CD1c-positive myeloid dendritic cell (primary cell): ENCODE results near the gene TEAD2.
A peak's percentile ranks its signal among the peaks of the same experiment; 100 is the strongest.
"Not testable (repeated sequence)": the region's sequence is repeated elsewhere in the genome, so short reads cannot be mapped to it uniquely, and the experiment has no call there.

Experiments used
- DNase-seq: peaks from one replicate; pipeline ENCODE4 v3.0.0-alpha.2; 2016; ENCODE audit errors: extremely low spot score

TEAD2 gene

DNA sequence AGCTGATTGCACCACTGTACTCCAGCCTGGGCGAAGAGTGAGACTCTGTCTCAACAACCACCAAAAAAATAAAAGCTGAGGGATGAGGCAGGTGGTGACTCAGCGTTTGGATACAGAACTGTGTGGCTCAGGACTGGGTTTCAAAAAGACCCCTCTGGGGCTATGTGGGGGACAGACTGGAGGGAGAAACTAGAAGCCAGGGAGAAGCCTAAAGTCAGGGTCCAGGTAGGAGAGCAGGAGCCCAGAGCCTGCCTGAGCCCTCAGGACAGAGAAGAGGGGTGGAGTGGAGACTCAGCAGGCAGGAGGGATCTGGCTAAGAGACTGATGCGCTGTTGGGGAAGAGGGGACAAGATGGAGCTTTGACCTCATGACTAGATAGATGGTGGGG is 28.8 kb downstream of the TEAD2 start:
- no peak for DNase-seq

DNA sequence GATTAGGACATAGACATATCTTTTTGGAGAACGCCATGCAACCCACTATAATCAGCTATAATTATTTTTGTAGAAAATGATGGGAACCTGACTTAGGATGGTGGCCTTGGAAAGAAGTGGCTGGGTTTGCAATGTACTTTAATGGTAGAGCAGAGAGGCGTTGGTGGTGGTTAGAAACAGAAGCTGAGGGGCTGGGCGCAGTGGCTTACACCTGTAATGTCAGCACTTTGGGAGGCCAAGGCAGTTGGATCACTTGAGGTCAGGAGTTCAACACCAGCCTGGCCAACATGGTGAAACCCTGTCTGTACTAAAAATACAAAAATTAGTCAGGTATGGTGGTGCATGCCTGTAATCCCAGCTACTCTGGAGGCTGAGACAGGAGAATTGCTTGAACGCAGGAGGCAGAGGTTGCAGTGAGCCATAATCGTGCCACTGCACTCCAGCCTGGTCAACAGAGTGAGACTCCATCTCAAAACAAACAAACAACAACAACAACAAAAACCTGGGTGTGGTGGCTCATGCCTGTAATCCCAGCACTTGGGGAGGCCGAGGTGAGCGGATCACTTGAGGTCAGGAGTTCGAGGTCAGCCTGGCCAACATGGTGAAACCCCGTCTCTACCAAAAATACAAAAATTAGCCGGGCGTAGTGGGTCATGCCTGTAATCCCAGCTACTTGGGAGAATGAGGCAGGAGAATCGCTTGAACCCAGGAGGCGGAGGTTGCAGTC is 29.4 kb downstream of the TEAD2 start:
- not testable (repeated sequence) for DNase-seq

DNA sequence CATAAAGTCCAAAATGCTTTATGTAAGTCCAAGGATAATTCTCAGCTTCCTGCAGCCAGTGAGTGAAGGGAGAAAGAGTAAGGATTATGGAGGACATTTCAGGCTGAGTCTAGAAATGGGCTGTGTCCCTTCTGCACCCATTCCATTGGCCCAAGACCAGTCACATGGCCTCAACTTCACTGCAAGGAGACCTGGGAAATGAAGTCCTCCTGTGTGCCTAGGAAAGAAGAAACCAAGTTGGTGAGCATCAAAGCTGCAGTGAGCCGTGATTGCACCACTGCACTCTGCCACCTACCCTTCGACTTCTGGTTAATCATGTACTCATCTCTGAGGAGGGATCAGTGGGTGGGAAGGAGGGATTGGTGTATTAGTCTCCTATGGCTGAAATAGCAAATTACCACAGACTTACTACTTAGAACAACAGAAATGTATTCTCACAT is 30.6 kb downstream of the TEAD2 start:
- peak; percentile 86 for DNase-seq

DNA sequence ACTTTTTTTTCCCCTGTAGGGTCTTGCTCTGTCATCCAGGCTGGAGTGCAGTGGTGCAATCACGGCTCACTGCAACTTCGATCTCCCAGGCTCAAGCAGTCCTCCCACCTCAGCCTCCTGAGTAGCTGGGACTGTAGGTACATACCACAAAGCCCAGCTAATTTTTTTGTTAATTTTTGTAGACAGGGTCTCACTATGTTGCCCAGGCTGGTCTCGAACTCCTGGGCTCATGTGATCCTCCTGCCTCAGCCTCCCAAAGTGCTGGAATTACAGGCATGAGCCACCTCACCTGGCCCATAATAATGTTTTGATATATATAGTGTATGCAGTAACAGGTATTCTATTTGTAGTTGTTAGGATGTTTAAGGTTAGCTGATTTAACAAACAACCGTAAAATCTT is 31.0 kb downstream of the TEAD2 start:
- not testable (repeated sequence) for DNase-seq

DNA sequence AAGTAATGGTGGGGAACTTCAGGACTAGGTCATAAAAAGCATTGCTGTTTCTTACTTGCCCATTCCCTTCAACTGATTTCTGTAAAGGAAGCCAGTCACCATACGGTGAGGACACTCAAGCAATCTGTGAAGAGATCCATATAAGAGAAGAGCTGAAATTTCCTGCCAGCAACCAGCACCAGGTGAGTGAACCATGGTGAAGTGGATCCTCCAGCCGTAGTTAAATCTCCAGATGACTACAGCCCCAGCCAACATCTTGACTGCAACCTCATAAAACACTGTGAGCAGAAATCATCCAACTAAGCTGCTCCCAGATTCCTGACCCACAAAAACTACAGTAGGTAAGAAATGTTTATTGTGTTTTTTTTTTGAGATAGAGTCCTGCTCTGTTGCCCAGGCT is 33.5 kb downstream of the TEAD2 start:
- no peak for DNase-seq

DNA sequence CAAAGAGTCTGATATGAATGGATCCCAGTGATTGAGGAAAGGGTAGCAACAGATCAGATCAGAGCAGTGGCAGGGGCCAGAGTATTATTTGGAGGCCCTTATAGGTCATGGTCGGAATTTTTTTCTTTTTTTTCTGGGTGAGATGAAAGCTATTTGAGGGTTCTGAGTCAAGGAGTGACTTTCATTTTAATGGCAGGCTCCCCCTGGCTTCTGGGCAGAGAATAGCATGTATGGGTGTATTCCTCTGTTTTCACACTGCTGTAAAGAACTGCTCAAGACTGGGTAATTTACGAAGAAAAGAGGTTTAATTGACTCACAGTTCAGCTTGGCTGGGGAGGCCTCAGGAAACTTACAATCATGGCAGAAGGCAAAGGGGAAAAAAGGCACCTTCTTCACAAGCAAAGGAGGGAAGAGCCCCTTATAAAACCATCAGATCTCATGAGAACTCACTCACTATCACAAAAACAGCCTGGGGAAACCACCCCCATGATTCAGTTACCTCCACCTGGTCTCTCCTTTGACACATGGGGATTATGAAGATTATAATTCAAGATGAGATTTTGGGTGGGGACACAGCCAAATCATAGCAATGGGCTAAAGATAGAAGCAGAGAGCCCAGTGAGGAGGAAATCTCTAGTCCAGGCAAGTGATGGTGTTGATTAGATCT is 34.2 kb downstream of the TEAD2 start:
- DNase-seq = peak; percentile 64

DNA sequence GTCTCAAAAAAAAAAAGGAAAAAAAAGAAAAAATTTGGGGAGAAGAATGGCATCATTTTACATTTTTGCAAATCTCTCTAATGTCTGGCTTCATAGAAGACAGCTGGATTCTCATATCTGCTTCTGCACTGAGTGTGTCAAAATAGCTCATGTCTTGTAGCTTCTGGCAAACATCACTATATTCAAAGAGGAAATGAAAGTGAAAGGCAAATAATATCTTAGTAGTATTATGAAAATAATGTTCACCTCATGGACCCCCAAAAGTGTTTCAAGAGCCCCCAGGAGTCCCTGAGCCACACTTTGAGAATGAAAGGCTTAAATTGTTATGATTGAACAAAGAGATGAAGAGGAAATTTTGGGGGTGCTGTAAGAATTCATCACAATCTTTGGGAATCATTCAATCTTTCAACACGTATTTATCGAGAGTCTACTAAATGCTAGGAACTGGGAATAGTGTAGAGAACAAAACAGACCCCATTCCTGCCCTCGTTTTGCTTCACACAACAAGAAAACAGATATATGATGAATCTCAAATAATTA is 36.0 kb downstream of the TEAD2 start:
- peak; percentile 7 for DNase-seq

DNA sequence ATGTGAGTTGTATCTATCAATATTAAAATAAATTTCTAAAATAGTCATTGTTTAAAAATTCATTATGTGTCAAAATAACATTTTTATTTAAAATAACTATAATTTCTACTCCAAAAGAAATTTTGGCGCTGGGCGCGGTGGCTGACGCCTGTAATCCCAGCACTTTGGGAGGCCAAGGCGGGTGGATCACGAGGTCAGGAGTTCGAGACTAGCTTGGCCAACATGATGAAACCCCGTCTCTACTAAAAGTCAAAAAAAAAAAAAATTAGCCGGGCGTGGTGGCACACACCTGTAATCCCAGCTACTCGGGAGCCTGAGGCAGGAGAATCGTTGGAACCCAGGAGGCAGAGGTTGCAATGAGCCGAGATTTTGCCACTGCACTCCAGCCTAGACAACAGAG is 36.5 kb downstream of the TEAD2 start:
- not testable (repeated sequence) for DNase-seq

DNA sequence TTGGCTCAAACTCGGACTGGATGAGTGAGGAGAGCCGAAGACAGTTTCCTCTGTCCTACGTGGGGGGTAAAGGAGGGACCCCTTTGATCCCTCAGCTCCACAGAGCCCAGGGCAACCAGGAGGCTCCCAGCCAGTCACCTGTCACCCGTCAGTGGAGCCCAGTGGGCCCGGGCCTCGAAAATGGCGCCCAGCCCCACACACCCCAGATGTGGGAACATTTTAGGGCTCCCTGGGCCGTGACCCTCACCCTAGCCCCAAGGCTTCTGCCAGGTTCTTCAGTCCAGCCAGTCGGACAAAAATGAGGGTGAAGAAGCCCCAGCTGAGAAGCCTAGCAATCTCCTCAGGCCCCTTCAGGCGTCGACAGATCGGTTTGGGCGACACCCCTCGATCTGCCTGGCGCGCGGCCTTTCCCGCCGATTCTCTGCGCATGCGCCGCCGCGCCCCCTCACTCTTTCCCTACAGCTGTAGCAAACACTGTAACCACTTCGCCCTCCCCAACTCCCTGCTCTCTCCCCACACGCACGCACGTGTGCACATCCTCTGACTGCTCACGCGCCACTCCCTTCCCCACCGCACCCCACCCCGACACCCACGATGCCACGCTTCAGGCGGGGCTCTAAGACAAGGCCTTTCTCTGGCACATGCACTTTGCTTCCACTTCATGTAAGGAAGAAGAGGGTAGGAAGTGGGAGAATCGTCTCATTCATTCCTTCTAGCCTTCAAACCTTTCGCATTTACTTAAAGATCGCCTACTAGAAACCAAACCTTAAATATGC is 37.2 kb downstream of the TEAD2 start, which contains the start of gene SLC6A16:
SLC6A16 (minus strand) TSS at position 391 of the 776 bp plus-strand sequence. CDS start 13,844 bp downstream, outside the sequence.
- DNase-seq = no peak

DNA sequence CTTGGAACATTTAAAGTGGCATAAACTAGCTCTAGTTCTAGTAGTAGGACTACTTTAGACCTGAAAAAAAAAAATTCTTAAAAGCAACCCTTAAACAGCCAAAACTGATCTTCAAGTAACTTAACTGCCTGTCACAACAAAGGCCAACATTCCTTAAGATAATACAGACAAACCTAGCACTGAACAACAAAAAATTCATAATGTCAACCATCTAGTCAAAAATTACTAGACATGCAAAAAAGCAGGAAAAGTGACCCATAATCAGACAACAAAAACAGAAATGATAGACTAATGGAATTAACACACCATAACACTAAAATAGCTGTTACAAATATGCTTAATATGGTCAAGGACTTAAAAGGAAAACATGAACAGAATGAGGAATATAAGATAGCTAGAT is 43.9 kb downstream of the TEAD2 start:
- DNase-seq = no peak

DNA sequence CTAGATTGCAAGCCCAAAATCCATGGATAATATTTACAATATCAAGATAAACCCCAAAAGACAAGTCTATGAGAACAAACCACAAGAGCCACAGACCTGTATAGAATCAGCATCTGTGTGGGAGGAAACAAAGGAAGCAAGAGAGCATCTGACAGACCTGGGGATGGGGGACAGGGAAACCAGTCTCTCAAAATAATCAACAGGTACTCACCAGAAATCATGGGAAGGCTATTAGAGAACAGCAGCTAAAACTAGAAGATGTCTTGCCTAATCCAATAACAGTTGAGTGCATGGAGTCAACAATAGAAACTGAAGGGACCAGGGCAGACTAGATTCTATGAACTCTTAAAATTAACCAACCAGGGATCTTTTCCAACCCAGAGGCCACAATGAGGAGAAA is 45.9 kb downstream of the TEAD2 start:
- no peak for DNase-seq

DNA sequence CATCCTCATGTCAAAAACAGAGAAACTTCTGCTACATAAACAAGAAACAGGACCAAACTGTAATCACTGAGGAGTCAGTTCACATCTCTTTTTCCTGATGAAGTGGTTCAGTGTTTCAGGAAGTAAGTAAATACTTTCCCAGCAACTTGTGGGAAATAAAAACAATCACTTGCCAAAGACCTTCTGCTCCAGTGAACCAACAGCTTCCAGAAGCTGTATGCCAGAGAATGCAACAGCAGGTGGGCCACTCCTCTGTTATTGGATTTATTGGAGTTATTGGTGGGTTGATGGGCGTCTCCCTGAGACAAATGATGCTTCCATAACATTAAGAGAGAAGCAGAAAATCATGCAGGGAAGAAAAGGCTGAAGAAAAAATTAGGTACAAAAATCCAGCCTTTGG is 47.1 kb downstream of the TEAD2 start:
- DNase-seq = no peak

DNA sequence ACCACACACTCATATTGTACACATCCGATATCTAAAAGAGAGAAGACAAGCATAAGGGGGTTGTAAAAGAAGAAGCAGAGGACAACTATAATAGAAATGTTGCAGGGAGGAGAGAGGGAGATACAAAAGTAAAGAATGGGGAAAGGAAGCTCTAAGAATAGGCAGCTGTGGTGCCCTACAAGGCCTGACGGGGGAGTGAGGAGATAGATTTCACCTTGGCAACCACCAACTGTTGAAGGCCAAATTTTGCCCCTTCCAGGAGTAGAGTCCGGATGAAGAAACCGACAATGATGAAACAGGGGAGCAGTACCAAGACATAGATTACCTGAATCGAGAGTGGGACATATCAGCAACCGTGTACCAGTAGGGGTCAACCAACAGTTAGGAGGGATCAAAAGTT is 53.1 kb downstream of the TEAD2 start:
- no peak for DNase-seq

DNA sequence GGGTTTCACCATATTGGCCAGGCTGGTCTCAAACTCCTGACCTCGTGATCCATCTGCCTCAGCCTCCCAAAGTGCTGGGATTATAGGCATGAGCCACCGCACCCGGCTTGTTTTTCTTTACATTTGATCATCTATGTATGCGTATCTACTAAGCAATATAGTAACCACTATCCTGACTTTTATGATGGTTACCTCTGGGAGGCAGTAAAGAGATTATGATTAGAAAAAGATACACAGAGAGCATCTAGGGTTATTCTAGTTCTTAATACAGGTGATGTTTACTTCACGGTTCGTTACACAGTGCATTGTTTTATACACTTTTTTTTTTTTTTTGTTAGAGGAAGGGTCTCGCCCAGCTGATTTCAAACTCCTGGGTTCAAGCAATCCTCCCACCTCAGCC is 55.5 kb downstream of the TEAD2 start:
- DNase-seq = not testable (repeated sequence)

DNA sequence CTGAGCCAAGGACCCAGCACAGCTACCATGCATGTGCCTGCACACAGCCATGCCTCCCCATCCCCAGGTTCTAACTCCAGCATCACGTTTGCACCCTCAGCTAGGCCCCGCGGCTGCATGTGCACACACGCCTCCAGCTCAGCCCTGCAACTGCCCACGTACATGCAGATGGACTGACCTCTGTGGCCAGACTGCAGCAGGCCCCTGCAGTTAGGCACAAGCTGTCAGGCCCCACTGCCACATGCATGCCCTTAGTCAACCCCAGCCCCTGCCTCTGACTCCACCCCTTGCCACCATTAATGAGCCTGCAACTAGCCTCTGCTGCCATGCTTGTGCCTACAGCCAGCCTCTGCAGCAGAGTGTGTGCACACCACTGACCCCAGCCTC is 60.4 kb downstream of the TEAD2 start:
- no peak for DNase-seq

DNA sequence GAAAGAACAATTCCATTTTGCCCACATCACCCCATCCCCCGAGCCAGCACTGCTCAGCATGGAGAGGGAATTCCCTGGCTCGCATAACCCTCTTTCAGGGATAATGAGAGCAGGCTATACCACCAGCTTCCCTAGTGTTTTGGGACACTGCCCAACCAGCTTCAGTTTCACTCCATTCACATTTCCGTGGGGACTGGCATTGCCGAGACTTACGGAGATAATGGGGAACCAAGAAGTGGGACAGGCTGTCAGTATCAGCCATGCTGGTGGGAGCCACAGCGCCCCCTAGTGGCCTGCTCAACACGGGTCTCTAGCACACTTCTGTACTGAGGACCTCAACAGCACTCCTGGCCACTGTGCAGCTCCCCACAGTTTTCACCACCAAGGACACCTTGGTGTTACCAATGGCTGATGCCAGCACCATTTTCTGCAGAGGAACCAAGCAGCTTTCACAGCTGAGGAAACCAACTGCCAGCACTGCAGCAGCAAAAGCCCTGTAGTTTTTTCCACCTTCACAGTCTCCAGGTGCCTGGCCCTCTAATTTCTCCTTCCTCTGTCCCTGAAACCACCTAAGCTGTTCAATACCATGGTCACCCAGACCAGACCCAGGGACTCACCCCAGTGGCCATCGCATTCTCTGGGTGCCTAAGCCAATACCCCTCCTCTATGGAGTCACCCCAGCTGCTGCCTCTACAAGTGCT is 60.9 kb downstream of the TEAD2 start:
- peak; percentile 91 for DNase-seq

DNA sequence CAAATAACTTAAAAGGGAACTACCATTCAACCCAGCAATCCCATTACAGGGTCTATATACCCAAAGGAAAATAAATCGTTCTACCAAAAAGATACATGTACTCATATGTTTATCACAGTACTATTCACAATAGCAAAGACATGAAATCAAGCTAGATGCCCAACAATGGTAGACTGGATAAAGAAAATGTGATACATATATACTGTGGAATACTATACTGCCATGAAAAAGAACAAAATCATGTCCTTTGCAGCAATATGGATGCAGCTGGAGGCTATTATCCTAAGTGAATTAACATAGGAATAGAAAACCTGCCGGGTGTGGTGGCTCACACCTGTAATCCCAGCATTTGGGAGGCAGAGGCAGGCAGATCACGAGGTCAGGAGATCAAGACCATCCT is 63.6 kb downstream of the TEAD2 start:
- not testable (repeated sequence) for DNase-seq

DNA sequence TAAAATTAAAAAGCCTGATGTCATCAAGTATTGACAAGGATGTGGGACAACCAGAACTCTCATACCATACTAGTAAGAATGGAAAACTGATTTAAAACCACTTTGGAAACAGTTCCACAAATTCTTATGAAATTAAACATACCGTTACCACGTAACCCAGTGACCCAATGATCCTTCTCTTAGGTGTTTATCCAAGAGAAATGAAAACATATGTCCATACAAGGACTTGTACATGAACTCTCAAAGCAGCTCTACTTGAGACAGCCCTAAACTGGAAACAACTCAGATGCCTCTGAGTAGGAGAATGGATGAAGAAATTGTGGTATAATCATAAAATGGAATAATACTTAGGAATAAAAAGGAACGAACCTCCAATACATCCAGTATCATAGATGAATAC is 64.8 kb downstream of the TEAD2 start:
- DNase-seq = no peak

DNA sequence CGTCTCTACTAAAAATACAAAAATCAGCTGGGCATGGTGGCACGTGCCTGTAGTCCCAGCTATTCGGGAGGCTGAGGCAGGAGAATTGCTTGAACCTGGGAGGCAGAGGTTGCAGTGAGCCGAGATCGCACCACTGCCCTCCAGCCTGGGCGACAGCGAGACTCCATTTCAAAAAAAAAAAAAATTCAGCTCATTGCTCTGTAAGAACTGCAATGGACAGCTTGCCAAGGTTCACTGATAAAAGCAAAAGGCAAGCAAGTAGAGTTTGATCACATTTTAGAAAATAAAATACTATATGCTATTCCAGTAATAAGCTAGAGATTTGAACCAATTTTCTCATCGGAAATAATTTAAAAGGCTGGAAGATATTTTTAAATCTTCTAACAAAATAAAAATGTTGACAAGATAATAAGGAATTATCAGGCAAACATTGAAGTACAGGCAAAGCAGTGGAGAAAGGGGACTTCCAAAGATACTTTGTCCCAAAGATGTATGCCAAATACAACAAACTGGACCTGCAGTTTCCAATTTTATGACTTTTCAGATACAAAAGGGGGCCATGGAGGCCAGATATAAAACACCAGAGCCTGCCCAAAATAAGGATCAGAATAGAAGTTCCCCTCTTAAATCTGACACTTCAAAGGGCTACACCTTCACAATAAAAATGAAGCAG is 66.9 kb downstream of the TEAD2 start:
- DNase-seq = no peak

DNA sequence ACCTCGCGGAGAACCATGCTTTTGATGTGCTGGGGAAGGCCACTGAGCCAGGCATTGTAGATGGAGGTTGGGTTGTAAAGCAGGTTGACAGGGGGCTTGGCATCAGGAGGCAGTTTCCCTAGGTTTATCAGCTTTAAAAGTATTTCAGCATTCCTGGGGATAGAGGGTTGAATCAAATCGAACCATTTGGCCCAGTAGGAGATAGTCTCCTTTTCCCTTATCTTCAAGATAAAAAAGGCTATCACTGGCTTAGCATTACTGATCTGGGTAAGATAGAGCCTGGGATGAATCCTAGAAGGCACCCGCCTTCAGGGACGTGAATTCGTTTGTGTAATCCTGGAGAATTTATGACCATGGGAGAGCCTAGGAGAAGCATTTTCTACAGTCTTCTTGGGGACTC is 67.8 kb downstream of the TEAD2 start:
- no peak for DNase-seq
